Endothelial cell of umbilical vein (primary cell): ENCODE measurements around the gene CECR2.

ENCODE experiments used
- EZH2 ChIP-seq: IDR thresholded peaks from 2 replicates; pipeline ENCODE4 v1.6.1; 2012; ENCODE audit warnings: borderline replicate concordance, low read depth, mild to moderate bottlenecking, moderate library complexity, low read length, inconsistent platforms; ENCODE audit not compliant: severe bottlenecking
- POLR2A ChIP-seq: IDR thresholded peaks from 2 replicates; pipeline ENCODE4 v1.6.1; 2012; ENCODE audit warnings: low read depth, mild to moderate bottlenecking, control low read depth, low read length
- POLR2AphosphoS5 ChIP-seq: IDR thresholded peaks from 2 replicates; pipeline ENCODE4 v1.6.1; 2012; ENCODE audit warnings: low read depth, mild to moderate bottlenecking, control low read depth, low read length, moderate library complexity; ENCODE audit not compliant: insufficient read depth

DNA sequence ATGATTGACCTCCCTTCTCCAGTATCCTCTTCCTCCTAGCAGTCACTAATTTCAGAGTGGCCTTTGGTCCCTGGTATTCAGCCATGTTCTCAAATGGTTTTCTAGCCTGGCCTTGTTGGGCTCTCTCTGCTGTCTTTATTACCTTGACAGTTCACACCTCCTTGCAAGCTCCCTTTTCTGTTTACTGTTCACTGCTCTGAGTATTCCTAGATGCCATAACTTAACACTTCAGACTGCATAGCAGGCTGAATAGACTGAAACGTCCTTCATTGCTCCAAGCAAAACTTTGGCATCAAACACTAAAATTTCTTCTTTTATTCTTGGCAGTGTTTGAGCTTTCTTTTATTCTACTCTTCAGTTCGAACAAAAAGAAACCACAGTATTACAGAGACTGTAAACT, 144.4 kb downstream of the CECR2 start:
- TF ChIP-seq POLR2AphosphoS5 (no peak), POLR2A (no peak), EZH2 (no peak)
